NCI-H1417 (cell line): ENCODE data around the gene FAM111A.

ENCODE experiments used
- DNase-seq, 3 experiments: peaks; one replicate each; lab custom pipeline; 2025; lab: John Stamatoyannopoulos, UW

The FAM111A gene

DNA sequence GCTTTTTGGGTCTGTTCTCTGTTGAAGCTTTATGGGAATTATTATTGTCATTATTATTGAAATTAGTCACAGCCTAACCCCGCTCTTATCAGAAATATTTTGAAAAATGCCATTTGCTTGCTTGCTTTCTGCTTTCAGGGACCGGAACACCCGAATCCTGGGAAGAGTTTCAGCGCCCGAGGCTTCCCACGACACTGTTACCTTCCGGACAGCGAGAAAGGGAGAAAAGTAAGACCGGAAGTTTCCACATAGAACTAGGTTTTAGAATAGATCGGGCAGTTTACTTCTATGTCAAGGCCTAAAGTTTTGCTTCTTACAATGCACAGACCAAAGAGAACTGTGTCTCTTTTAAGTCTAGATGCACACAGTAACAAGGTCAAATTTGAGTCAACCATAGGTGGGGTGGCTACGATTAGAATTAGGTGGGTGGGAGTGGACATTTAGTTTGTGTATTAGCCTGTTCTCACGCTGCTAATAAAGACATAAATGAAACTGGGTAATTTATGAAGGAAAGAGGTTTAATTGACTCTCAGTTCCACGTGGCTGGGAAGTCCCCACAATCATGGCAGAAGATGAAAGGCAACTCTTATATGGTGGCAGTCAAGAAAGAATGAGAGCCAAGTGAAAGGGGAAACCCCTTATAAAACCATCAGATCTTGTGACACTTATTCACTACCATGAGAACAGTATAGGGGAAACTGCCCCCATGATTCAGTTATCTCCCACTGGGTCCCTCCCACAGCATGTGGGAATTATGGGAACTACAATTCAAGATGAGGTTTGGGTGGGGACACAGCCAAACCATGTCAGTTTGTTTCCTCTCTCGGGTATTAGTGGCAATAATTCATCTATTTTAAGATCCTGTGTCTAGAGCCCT lies 57.1 kb downstream of the FAM111A start:
- no peak for DNase-seq

DNA sequence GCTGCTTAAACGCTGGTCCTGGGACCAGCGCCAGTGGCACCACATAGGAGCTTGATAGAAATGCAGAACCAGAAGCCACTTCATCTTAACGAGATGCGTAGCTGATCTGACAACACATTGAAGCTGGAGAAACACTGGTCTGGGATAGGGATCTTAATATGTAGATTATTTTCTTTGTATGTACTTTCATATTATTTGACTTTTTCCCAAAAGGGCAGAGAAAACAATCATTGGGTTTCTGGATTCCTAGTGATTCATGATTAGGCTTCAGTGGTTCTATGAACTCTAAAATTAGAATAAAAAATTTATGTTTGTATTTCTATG lies 57.7 kb downstream of the FAM111A start:
- DNase-seq = peak in 1 of 3 experiments; percentile 6

DNA sequence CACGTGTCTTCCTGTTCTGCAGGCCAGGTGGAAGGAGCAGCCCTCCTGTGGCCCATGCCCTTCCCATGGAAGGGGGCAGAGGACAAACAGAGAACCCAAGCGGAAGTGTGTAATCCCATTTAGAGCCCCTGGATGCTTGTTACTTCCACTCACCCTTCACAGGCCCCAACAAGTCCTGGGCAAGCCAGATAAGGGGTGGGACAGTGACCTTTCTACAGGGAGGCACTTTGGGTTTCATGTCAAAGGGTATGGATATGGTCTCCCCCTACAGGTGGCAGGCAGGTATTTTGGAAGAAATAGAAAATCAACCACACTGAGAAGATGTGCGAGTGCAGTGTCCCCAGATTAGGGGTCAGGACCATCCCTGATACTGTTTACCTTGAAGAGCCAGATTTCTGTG lies 58.7 kb downstream of the FAM111A start:
- no peak for DNase-seq
